Measurements from ENCODE around the gene GULP1. TPM values are rescaled to one million over a fixed set of nuclear protein-coding genes. Genes with fewer than 3 reads are reported as not detected.
A peak's percentile ranks its signal among the peaks of the same experiment; 100 is the strongest.

GULP1 gene
- total RNA-seq, 1 donor from 2014 or later, result 29.5 TPM

DNA sequence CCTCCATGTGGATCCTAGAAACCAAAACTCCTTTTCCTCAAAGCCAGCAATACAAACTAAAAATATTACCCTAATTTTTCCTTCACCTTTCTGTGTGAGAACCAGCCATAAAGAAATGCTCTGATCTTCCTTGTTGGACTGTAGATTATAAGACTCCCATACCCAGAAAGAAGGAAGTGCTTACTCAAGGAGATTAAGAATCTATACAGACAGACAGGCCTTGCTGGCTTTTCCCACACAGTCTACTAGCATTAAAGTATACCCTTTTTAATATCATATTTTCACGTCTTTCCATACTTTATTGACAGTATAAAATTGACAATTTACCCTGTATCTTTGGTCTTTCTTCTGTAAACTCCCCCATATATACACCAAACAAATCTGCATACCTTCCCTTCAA, 139.0 kb downstream of the GULP1 start:
- no peaks in the 10 kb centered on the region for H3K36me3 Mint-ChIP-seq (ENCODE audit: low read depth)
- no peak for TF ChIP-seq CTCF (IDR thresholded peaks at IDR 0.05)
- no peak for DNase-seq (ENCODE audit: low spot score)
- H3K27me3 Mint-ChIP-seq (ENCODE audit: low read depth), result no peaks in the 10 kb centered on the region
- H3K9me3 Mint-ChIP-seq (ENCODE audit: low read depth), result no peaks in the 10 kb centered on the region
- H3K27ac Mint-ChIP-seq (ENCODE audit: unreplicated experiment), result peak overlapping the region; percentile 37
- H3K4me3 Mint-ChIP-seq (ENCODE audit: unreplicated experiment), result no peak overlapping the region
- peaks cover 19% of the 10 kb centered on the region for H3K4me1 Mint-ChIP-seq (ENCODE audit: low read depth)

GRCh38 chr2:188434018-188434417, 142.3 kb downstream of the GULP1 start:
- no peak for TF ChIP-seq CTCF (IDR thresholded peaks at IDR 0.05)
- Mint-ChIP-seq H3K27me3 (ENCODE audit: low read depth) (no peaks in the 10 kb centered on the region), H3K4me3 (ENCODE audit: unreplicated experiment) (no peak overlapping the region), H3K9me3 (ENCODE audit: low read depth) (peaks cover 3% of the 10 kb centered on the region), H3K4me1 (ENCODE audit: low read depth) (peaks cover 9% of the 10 kb centered on the region), H3K27ac (ENCODE audit: unreplicated experiment) (no peak overlapping the region), H3K36me3 (ENCODE audit: low read depth) (no peaks in the 10 kb centered on the region)
- DNase-seq (ENCODE audit: low spot score), result no peak

DNA sequence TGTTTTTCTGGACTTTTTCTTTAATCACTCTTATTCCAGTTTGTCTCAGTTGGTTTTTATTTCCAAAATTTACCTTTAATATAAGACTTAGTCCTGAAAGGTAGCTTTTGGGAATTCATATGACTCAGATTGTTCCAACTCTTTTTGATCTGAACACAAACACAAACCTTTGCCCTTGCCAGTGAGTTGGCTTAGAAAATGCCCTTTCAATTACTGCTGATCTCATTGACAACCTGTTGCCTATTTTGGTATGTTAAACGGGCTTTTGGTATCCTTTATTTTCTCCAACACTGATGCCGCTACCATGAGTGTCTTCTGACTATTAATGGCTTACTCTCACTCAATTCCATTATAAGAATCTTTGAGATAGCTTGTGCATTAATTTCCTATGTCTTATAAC, 143.4 kb downstream of the GULP1 start:
- no peak for DNase-seq (ENCODE audit: low spot score)
- H3K36me3 Mint-ChIP-seq (ENCODE audit: low read depth), result no peaks in the 10 kb centered on the region
- no peak for TF ChIP-seq CTCF (IDR thresholded peaks at IDR 0.05)
- no peak overlapping the region for H3K4me3 Mint-ChIP-seq (ENCODE audit: unreplicated experiment)
- peaks cover 3% of the 10 kb centered on the region for H3K9me3 Mint-ChIP-seq (ENCODE audit: low read depth)
- H3K27ac Mint-ChIP-seq (ENCODE audit: unreplicated experiment), result no peak overlapping the region
- no peaks in the 10 kb centered on the region for H3K27me3 Mint-ChIP-seq (ENCODE audit: low read depth)
- peaks cover 9% of the 10 kb centered on the region for H3K4me1 Mint-ChIP-seq (ENCODE audit: low read depth)

DNA sequence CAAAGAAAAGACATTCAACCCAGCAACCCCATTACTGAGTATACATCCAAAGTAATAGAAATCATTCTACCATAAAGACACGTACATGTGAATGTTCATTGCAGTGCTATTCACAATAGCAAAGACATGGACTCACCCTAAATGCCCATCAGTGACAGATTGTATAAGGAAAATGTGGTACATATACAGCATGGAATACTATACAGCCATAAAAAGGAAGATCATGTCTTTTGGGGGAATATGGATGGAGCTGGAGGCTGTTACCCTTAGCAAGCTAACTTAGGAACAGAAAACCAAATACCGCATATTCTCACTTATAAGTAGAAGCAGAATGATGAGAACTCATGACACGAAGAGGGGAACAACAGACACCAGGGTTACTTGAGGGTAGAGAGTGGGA, 145.9 kb downstream of the GULP1 start:
- Mint-ChIP-seq H3K4me3 (ENCODE audit: unreplicated experiment) (no peak overlapping the region), H3K27ac (ENCODE audit: unreplicated experiment) (no peak overlapping the region), H3K27me3 (ENCODE audit: low read depth) (no peaks in the 10 kb centered on the region), H3K9me3 (ENCODE audit: low read depth) (peaks cover 3% of the 10 kb centered on the region), H3K36me3 (ENCODE audit: low read depth) (no peaks in the 10 kb centered on the region), H3K4me1 (ENCODE audit: low read depth) (no peaks in the 10 kb centered on the region)
- no peak for TF ChIP-seq CTCF (IDR thresholded peaks at IDR 0.05)
- DNase-seq (ENCODE audit: low spot score), result no peak

- no peak overlapping the region for H3K4me3 Mint-ChIP-seq (ENCODE audit: unreplicated experiment)
- peaks cover 3% of the 10 kb centered on the region for H3K9me3 Mint-ChIP-seq (ENCODE audit: low read depth)
- no peaks in the 10 kb centered on the region for H3K27me3 Mint-ChIP-seq (ENCODE audit: low read depth)
- no peak overlapping the region for H3K27ac Mint-ChIP-seq (ENCODE audit: unreplicated experiment)
- no peak for DNase-seq (ENCODE audit: low spot score)
- H3K36me3 Mint-ChIP-seq (ENCODE audit: low read depth), result no peaks in the 10 kb centered on the region
- peaks cover 13% of the 10 kb centered on the region for H3K4me1 Mint-ChIP-seq (ENCODE audit: low read depth)
- no peak for TF ChIP-seq CTCF (IDR thresholded peaks at IDR 0.05)
Observed at GRCh38 chr2:188439986-188440385, 148.3 kb downstream of the GULP1 start.

Measured in chondrocyte (in vitro differentiated cells).